Transverse colon (tissue), 4 donors: ENCODE data around the gene SCNN1A.

Source experiments
- CTCF ChIP-seq, 5 experiments: fragments of 200-600 bp in 3 of 5; fragments of 450-650 bp in 2 of 5; sonication (generic) in 3 of 5; IDR thresholded peaks; 1 replicate in 2 of 5; 2 replicates in 3 of 5; pipeline ENCODE4 v1.5.1; 2016 to 2017; ENCODE audit warnings: antibody characterized with exemption in 5 of 5, inconsistent platforms in 3 of 5, mild to moderate bottlenecking in 2 of 5, moderate library complexity in 1 of 5
- POLR2A ChIP-seq: fragments of 450-650 bp; IDR thresholded peaks from one replicate; pipeline ENCODE4 v1.6.1; 2016; ENCODE audit warnings: antibody characterized with exemption, mild to moderate bottlenecking, moderate library complexity
- POLR2AphosphoS5 ChIP-seq, 3 donors: sonication (generic); formaldehyde crosslinking; IDR thresholded peaks; one replicate each; pipeline ENCODE4 v1.6.1; 2016; ENCODE audit warnings: antibody characterized with exemption in 3 of 3

- TF ChIP-seq CTCF (IDR thresholded peaks at IDR 0.05), result no peak
- TF ChIP-seq POLR2A, result no peak
- TF ChIP-seq POLR2AphosphoS5 (IDR thresholded peaks at IDR 0.05), result no peak
Observed at GRCh38 chr12:6314776-6315175, 60.6 kb downstream of the SCNN1A start.
